DMS 273 treated with DMSO at 0.1 percent for 48 hours (cell line): Measurements from ENCODE around the gene FGF8.
A peak's percentile ranks its signal among the peaks of the same experiment; 100 is the strongest.

ENCODE experiments used
- DNase-seq: peaks from one replicate; lab custom pipeline; 2025; lab: John Stamatoyannopoulos, UW

Gene FGF8

GRCh38 chr10:101781984-101782810 lies 6.3 kb upstream of the FGF8 start:
- DNase-seq, result no peak

- no peak for DNase-seq
Observed at GRCh38 chr10:101781655-101781983, 5.7 kb upstream of the FGF8 start.

GRCh38 chr10:101780818-101781654 lies 5.1 kb upstream of the FGF8 start:
- peak; percentile 51 for DNase-seq

- DNase-seq, result no peak
Observed at GRCh38 chr10:101780187-101780817, 4.4 kb upstream of the FGF8 start.

- peak; percentile 30 for DNase-seq
Observed at GRCh38 chr10:101779544-101780186, 3.8 kb upstream of the FGF8 start.

GRCh38 chr10:101778781-101779543 lies 3.0 kb upstream of the FGF8 start:
- DNase-seq, result peak; percentile 14

- DNase-seq, result no peak
Observed at GRCh38 chr10:101778151-101778780, 2.4 kb upstream of the FGF8 start.

- no peak for DNase-seq
Observed at GRCh38 chr10:101777619-101778145, 1.8 kb upstream of the FGF8 start.

GRCh38 chr10:101776161-101776817 lies 375 bp upstream of the FGF8 start:
- DNase-seq, result no peak

GRCh38 chr10:101774589-101775272 lies 1.2 kb downstream of the FGF8 start:
- DNase-seq, result no peak

- DNase-seq, result no peak
Observed at GRCh38 chr10:101773923-101774588, 1.9 kb downstream of the FGF8 start.

- DNase-seq, result no peak
Observed at GRCh38 chr10:101772895-101773761, 2.8 kb downstream of the FGF8 start.

- DNase-seq, result no peak
Observed at GRCh38 chr10:101772017-101772894, 3.7 kb downstream of the FGF8 start.

GRCh38 chr10:101771380-101771779 lies 4.5 kb downstream of the FGF8 start:
- DNase-seq, result no peak

- DNase-seq, result no peak
Observed at GRCh38 chr10:101770331-101771215, 5.3 kb downstream of the FGF8 start.
